NOMO-1 treated with DMSO at 0.1 percent for 48 hours (cell line): ENCODE data around the gene VRK2.
"Not testable (repeated sequence)": the region's sequence is repeated elsewhere in the genome, so short reads cannot be mapped to it uniquely, and the experiment has no call there.

Source experiments
- DNase-seq: peaks from one replicate; lab custom pipeline; 2025; ENCODE audit not compliant: unreplicated experiment; lab: John Stamatoyannopoulos, UW

The VRK2 gene

DNA sequence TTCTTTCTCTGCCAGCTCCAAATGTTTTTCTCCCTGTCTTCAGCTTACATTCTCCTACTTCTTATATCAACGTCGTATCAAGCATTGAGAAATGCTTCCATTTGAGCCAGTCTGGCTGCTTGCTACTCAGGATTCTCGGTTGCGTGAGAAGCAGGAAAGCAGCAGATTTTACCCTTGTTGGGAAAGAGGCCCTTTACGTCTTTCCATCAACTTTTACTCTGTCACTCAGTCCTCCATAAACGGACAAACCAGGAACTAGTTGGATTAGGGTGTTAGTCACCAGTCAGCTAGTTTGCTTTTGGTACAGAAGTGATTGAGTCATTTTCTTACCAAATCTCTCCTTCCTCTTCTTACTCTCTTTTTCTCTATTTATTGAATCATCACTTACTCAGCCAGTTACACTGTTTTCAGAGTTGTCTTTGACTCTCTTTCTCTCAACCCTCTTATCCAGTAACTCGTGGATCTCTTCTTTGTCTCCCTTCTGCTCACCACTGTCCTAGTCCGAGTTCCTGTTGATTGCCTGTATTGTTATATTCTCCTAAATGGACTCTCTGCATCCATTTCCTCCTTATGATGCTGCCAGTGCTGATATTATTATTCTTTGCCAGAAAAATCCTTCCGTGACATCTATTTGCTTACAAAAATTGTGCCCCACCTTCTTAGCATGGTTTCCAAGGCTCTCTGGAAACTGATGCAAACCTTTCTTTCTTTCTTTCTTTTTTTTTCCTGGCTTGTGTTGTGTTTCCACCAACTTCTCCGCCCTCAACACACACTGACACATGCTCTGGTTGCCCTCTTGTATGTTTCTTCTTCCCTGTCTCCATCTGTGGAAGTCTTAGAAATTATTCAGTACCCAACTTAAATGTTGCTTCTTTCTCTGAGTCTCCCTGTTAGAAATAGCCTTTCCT, 61.5 kb downstream of the VRK2 start:
- DNase-seq: peak; percentile 94

DNA sequence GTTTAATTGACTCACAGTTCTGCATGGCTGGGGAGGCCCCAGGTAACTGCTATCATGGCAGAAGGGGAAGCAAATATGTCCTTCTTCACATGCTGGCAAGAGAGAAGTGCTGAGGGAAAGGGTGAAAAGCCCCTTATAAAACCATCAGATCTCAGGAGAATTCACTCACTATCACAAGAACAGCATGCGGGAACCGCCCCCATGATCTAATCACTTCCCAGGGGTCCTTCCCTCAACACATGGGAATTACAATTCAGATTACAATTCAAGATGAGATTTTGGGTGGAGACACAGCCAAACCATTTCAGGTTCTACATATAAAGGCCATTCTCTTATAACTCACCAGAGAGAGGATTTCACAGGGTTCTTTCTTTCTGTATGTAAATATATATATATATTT, 62.9 kb downstream of the VRK2 start:
- DNase-seq: no peak

DNA sequence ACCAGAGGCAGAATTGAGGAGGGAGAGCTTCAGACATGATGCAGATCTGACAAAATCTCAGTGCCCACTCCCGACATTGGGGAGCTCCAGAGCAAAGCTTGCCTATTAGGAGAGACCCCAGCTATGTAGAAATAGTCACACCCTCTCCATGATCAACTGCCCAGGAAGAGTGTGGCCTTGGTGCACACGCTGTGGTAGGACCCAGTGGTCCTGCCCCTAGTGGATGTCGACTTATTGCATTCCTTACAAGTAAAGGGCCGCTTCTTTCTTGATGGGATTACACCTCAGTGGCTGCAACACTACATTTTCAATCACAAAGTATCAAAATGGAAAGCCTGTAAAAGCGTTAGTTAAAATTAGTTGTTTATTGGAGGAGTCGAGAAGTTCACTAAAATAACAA, 64.2 kb downstream of the VRK2 start:
- DNase-seq: no peak

DNA sequence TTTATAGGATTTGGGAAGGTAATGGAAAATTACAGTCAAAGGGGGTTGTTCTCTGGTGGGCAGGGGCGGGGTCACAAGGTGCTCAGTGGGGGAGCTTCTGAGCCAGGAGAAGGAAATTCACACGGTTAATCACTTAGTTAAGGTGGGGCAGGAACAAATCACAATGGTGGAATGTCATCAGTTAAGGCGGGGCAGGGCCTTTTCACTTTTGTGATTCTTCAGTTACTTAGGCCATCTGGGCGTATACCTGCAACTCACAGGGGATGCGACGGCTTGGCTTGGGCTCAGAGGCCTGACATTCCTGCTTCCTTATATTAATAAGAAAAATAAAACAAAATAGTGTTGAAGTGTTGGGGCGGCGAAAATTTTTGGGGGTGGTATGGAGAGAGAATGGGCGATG, 67.0 kb downstream of the VRK2 start:
- not testable (repeated sequence) for DNase-seq

DNA sequence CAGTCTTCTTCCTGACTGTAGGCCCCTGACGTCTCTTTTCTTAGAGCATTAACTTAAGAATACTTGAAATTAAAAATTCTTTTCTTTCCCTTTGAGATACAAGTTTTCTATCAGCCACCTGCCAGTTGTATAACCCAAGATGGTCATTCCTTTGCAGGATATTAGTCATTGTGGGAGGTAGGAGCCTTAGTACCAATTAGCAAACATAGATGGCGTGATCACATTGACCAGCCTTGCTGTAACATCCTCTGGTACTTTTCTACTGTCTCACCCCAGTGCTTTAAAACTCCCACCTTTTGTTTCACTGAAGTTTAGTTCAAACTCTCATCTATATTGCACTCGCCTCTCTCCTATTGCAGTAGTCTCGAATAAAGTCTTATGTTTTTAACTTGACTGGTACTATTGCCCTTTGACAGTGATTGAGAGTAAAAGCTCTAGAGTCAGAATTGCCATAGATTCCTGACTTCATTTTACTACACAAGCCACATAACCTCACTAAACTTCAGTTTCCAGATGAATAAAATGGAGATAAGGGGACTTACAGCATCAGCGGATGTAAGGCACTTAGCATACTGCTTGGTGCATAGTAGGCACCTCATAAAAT, 74.1 kb downstream of the VRK2 start:
- no peak for DNase-seq

DNA sequence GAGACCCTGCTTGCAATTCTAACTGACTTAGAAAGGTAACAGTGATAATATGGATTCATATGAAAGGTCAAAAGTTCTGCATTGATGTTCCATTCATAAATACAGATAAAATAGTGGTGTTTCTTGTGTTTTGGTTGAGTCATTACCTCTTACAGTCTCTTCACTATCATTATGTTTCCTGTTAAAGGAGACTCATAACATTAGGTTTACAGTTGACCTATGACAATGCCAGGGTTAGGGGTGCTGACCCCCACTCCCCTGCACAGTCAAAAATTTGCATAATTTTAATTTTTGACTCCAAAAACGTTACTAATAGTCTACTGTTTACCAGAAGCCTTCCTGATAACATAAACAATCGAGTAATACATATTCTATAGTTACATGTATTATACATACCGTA, 75.4 kb downstream of the VRK2 start:
- DNase-seq: no peak

DNA sequence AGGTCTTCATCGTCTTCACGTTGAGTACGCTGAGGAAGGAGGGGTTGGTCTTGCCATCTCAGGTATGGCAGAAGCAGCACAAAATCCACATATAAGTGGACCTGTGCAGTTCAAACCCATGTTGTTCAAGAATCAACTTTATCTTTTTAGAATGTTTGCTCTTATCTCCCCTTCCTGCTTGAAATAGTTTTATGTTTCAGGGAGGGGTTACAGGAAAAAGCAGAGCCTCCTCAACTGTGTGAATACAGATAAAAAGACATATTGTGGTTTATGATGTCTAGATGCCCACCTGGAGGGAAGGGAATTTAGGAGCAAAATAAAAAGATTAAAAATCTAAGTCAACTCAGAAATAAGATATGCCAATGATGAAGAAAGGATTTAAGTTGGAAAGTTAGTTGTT, 75.9 kb downstream of the VRK2 start:
- no peak for DNase-seq

DNA sequence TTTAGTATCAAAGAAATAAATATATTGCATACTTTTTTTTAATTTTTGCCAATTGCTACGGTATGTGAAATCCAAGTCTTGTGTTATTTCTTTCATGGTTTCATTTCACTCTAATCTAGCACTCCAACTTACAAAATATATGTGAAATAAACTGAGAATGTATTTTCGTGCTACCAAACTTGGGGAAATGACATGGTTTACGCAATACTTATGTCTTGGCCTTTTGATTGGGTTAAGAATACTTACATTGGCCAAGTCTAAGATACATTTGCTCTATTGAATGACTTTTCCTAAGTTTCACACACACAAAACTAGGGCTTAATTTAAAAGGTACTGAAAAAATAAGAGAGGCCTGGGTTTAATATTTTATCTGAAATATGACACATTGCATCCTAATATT, 80.5 kb downstream of the VRK2 start:
- DNase-seq: no peak

DNA sequence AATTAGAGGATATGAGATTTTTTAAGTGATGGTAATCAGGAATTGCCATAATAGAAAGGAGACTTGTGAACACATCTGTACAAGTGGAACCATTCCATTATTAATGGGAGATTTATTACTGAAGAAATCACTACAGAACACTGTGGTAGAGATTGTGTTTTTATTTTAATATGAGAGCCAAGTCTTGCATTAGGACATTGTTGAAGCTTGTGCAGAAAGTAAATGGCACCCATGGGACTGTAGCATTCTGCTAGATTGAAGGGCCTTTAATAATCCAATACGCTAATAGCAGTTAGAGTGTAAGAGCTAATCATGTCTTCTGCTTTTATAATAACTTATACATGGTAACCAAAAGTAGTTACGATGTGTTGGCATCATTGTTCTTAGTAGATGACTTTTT, 83.6 kb downstream of the VRK2 start:
- no peak for DNase-seq

DNA sequence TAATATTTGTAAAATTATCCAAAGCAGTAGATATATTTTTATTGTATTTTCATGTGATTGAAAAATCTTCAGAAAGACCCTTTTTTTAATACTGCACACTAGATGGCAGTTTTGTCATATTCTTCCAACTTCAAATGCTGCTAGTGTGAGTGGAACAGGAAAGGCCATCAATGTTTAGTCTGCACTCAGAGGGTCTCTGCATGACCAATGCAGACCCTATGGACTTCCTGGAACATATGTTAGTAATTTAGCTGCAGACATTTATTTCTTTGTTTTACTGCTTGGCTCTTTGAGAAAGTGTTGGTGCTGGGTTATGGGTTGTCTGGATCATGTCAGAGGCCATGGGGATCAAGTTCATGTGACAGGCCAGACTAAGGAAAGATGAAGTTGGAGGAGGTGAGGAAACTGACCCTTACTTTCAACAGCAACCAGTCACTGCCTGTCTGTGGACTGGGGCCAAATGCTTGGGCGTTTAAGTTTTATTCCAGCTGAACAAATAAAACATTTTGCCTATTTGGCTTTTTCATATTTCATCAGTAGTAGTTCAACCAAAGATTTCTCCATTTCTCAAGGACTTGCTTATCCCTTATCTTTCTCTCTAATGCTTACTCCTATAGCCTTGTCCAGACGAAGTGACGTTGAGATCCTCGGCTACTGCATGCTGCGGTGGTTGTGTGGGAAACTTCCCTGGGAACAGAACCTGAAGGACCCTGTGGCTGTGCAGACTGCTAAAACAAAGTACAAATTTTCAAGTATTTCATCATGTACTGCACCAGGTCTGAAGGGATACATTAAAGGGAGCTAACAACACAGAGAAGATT, 84.8 kb downstream of the VRK2 start:
- no peak for DNase-seq

DNA sequence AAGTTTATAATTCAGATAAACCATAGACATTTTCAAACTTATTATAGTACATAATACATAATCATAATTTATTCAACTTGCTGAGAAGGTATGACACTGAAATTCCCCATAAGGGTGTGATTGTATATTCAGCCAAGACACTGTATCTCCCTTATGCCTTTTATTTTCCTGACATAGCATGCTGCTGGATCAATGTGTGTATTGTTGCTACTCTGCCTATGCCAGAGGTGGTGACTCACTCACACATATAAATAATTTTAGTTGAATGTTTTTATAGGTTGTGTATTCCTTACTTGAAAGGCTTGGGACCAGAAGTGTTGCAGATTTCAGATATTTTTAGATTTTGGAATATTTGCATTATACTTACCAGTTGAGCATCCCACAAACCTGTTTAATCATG, 86.8 kb downstream of the VRK2 start:
- DNase-seq: no peak

DNA sequence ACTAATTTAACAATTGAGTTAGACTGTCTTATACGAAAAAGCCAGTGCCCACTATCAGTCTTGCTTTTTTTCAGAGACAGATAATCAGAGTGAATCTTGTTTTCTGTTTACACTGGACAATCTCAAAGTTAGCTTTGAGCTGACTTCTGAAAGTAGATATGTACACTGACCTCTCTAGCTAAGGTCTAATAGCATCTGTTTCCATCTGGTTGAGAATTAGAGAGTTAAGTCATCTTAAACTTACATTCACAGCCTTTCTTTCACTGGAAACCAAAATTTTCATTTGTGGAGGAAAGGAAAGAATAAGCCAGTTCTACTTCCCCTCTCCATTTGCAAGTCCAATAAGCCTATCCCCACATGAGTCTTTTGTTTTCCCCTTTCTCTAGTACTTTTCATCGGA, 89.3 kb downstream of the VRK2 start:
- DNase-seq: no peak

DNA sequence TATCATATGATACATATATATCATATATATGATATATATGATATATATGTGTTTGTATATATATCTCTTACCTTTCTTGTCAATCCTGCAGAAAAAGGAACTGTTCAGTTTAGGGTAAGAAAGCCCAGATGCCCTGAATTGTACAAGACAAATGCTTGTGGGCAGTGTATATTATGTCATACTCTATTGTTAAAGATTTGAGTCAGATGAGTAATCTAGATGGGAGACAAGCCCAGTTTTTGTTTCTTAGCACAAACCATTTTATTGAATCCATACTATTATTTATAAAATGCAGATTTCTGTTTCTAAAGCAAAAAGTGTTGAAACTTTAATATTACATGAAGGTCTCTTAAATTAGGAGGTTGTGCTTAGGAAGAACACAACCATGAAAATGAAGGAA, 90.6 kb downstream of the VRK2 start:
- no peak for DNase-seq

DNA sequence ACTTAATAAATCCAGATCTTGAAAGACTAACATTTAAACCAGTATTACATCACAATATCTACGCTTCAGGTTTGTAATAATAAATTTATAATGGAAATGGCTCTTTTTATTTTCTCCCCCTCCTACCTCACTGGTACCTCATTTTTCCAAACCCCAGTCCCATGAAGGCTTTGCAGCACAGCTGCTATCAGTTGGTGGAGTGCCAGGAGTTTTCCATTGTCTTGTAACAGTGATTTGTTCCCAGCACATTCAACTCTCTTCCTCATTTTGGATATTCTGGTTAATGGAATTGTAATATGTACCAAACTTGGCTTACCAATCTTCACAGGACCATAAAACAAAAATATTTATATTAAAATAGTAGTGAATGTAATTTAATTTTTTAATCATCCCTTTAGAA, 91.2 kb downstream of the VRK2 start:
- no peak for DNase-seq

DNA sequence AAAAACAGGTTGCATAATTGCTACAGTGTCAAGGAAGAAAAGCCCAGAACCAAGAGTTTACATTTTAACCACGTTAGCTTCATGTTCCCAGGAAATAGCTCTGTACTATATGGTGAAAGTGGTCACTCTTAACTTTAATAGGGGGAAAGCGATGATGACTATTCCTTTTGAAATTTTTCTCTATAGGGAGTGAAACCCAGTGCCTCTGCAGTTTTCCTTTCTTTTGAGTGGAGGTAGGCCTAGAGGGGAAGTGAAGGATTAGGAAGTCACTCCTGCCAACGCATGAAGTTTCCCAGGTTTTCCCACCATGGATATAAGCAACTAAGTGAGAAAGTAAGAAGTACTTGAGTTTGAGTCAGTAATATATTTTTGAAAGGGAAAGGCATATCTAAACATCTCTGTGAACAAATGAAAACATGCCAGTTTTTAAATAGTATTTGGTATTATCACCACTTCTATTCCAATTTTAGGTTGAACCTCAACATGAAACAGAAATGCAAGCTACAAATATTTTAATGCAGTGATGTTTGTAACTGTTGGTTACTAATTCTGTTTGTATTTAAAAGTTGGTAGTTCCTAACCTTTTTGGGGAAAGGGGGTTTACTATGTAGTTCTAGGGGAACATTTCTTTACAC, 91.9 kb downstream of the VRK2 start:
- no peak for DNase-seq

DNA sequence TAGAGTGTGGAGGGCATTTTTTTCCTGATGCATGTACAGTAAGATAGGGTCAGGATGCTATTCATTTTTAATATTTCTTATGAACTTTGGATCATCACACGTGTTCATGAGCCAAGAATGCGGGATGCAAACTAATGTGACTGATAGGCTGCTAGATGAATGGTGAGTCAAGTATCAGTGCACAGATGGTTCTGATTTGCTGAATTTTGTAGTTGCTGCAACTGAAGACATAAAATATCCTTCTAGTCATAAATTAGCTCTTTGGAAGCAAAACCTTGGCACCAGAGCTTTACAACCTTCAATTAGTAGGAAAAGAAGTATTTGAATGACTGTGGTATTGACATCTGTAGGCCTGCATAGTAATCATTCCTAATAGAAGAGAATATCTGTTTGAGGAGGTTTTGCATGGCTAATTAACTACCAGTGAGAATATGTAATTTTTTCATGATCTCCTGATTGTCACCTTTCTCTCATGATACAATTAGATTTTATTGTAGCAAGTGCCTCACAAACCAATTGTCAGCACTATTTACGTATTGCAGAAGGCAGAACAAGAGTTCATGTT, 94.0 kb downstream of the VRK2 start:
- no peak for DNase-seq

DNA sequence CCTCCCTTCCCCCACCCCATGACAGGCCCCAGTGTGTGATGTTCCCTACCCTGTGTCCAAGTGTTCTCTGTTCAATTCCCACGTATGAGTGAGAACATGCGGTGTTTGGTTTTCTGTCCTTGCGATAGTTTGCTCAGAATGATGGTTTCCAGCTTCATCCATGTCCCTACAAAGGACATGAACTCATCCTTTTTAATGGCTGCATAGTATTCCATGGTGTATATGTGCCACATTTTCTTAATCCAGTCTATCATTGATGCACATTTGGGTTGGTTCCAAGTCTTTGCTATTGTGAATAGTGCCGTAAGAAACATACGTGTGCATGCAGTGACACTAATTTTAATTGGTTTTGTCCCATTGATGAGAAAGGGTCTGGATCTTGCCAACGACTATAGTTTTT, 99.2 kb downstream of the VRK2 start:
- not testable (repeated sequence) for DNase-seq

DNA sequence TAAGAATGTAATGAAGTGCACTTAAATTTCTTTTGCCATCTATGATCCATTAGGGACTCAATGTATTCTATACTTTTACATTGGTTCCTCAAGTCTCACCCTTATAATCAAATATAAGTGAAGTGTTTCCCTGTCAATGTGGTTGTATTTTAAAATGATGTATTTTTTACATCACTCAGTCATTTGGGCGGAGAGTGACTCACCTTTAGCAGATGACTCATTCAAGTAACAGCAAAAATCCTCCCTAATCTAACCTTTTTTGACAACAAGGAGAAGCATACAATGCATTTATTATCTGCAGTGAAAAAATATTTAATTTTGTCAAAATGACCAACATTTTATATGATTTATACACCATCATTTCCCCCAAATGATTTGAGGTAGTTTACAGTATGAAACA, 100.1 kb downstream of the VRK2 start:
- no peak for DNase-seq

DNA sequence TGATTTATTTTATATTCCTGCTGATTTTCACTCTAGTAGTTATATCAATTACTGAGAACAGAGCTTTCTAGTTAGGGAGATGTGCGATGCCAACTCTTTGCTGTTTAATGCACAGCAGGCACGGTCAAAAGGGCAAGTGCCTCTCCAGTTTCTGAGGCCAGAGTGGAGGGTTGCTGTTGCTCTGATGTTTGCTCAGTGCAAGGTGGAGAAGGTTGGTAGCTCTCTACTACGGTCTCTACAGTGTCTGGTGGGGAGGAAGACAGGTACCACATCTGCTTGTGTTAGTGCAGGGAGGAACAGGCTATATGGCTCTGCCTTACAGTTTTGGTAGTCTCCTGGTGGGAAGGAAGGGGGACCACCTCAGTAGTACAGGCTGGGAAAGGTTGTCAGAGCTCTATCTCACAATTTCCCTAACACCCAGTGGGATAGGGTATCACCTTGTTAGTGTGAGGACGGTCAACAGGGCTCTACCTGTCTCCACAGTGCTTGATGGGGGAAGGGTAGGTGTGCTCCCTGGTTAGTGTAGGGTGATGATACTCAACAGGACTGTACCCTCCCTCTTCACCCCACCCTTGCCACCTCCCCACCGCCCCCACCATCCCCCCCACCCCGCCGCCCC, 108.7 kb downstream of the VRK2 start:
- no peak for DNase-seq

DNA sequence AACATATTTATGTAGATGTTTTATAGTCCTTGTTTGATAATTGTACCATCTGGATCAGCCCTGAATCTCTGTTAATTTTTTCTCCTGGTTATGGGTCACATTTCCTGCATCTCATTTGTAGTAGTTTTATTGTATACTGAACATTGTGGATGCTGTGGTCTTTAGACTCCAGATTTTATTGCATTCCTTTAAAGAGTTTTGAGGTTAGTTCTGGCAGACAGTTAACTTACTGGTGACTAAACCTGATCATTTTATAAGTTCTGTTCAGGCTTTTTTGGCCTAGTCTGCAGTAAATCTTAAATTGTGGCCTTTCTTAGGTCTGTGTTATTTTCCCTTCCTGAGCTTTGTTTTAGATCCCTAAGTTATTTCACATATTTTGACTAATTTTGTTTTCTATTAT, 110.2 kb downstream of the VRK2 start:
- DNase-seq: no peak

DNA sequence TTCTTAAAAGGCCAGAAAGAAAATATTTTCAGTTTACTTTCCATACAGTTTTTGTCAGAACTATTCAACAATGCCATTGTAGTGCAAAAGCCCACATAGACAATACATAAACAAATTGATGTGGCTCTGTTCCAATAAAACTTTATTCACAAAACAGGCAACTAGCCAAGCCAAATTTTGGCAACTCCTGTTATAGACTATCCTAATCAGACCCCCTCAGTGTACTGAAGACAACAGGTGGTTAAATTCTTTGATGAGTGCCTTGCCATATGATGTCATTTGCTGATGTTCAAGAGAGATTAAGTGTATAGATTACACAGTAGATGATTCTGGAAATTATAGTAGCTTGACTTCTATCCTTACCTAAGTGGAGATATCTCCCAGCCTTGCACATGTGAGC, 111.1 kb downstream of the VRK2 start:
- DNase-seq: no peak
